Right kidney (tissue), 1 donor: ENCODE data around the gene ABCG8.

Source experiments
- DNase-seq: peaks from one replicate; pipeline ENCODE4 v3.0.0-alpha.2; 2016

Gene ABCG8

GRCh38 chr2:43825841-43826240 is 12.9 kb upstream of the ABCG8 start:
- DNase-seq: no peak

GRCh38 chr2:43826305-43827250 is 12.2 kb upstream of the ABCG8 start:
- DNase-seq: no peak

GRCh38 chr2:43831543-43832294 is 7.1 kb upstream of the ABCG8 start:
- DNase-seq: peak; percentile 52

- no peak for DNase-seq
Measured at GRCh38 chr2:43832457-43832856, 6.3 kb upstream of the ABCG8 start.

- no peak for DNase-seq
Measured at GRCh38 chr2:43837033-43837432, 1.7 kb upstream of the ABCG8 start.

GRCh38 chr2:43837831-43838559 is 776 bp upstream of the ABCG8 start:
- DNase-seq: no peak

GRCh38 chr2:43839776-43840564 is 1.2 kb downstream of the ABCG8 start:
- DNase-seq: no peak

GRCh38 chr2:43840965-43841364 is 2.2 kb downstream of the ABCG8 start:
- no peak for DNase-seq

- DNase-seq: no peak
Measured at GRCh38 chr2:43841949-43842865, 3.4 kb downstream of the ABCG8 start.

GRCh38 chr2:43842866-43843226 is 4.1 kb downstream of the ABCG8 start:
- no peak for DNase-seq

GRCh38 chr2:43845181-43845580 is 6.4 kb downstream of the ABCG8 start:
- no peak for DNase-seq

GRCh38 chr2:43846140-43846793 is 7.5 kb downstream of the ABCG8 start:
- no peak for DNase-seq

GRCh38 chr2:43848214-43848613 is 9.4 kb downstream of the ABCG8 start:
- DNase-seq: no peak

- DNase-seq: no peak
Measured at GRCh38 chr2:43851011-43851980, 12.5 kb downstream of the ABCG8 start.

- DNase-seq: no peak
Measured at GRCh38 chr2:43852196-43852730, 13.5 kb downstream of the ABCG8 start.

GRCh38 chr2:43853141-43854081 is 14.6 kb downstream of the ABCG8 start:
- DNase-seq: no peak

- DNase-seq: no peak
Measured at GRCh38 chr2:43854671-43855070, 15.9 kb downstream of the ABCG8 start.

GRCh38 chr2:43855292-43855691 is 16.5 kb downstream of the ABCG8 start:
- DNase-seq: no peak
